Pulmonary artery endothelial cell (primary cell): ENCODE measurements around the gene PTGFRN. TPM values are rescaled to one million over a fixed set of nuclear protein-coding genes. Genes with fewer than 3 reads are reported as not detected.

ENCODE experiments used
- DNase-seq: peaks from one replicate; pipeline ENCODE4 v3.0.0-alpha.2; 2011; ENCODE audit warnings: low read depth, low spot score
- total RNA-seq: library from RNA; depleted of rRNA; stranded (reverse); fragments of >200 nt; gene quantifications from 2 replicates; pipeline ENCODE4 v1.2.3, GENCODE V29; 2014

PTGFRN gene
- total RNA-seq, 1 donor from 2014 or later, result 68.5 TPM

DNA sequence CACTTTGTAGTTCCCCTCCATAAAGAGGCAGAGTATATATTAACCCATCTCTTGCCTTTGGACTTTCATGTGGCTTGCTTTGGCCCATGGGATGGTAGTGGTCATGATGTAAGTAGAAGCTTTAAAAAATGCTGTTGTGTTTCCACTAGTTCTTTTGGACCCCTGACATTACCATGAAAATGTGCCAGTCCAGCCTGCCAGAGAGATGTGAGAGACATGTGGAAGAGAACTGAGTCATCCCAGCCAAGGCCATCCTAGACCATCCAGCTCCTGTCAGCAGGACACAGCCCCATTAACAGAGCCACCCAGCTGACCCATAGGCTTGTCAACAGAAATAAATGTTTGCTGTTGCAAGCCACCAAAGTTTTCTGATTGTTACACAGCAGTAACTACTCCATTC lies 87.9 kb downstream of the PTGFRN start:
- DNase-seq, result no peak

DNA sequence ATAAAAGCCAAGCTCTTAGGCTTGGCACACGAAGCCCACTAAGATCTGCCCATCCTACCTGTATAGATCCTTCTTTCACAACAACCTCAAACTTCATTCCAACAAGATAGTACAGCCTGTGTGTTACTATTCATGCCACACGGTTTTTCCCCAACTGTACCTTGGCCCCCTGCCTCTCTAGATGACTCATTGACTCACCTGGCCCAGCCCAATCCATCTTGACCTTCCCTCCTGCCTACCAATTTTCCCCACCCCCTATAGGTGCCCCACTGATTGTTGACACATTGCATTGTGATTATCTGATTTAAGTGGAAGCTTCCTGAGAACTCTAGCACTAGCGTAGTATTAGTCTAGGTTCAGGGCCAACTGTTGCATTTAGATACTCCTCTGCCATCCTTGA lies 89.9 kb downstream of the PTGFRN start:
- no peak for DNase-seq

DNA sequence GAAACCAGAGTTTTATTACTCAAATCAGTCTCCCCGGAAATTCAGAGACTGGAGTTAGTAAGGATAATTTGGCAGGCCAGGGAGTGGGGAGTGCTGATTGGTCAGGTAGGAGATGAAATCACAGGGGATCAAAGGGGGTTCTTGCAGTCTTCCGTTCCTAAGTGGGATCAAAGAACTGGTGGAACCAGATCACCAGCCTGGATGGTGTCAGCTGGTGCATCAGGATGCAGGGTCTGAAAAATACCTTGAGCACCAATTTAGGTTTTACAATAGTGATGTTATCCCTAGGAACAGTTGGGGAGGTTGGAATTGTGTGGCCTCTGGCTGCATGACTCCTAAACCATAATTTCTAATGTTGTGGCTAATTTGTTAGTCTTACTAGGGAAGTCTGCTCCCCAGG lies 90.4 kb downstream of the PTGFRN start:
- DNase-seq, result no peak

DNA sequence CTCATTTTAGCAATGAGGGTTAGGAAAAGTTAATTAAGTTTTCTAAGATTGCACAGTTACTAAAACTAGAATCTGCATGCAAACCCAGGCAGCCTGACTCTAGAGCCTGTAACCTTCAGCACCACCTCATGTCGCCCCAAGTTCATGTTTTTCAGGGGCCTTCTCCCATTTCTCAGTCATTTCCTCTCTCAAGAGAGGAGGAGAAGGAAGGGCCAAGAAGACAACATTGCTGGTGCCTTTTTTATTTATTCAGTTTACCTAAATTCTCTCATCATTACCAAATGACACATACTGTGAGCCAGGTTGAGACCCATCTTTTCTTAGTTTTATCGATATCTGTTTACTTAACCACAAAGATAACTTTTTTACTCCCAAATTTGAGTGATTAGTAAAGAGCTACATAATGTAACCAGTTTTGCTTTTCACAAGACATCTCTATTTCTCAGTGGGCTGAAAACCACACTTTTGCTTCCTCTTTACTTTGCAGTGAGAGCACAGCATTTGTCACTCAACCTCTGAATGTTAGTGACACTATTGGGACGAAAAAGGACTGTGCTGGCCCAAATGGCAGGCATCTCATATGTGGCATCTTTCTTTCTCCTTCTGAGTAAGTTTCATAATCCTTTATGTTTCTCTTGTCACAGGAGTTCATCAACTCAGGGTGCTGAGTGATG lies 91.7 kb downstream of the PTGFRN start, which contains the start of gene CD101:
Gene CD101, plus strand, starts transcription at position 507 of the 674 bp plus-strand sequence. Its CDS starts 58 bp downstream, at position 565.
- no peak for DNase-seq

DNA sequence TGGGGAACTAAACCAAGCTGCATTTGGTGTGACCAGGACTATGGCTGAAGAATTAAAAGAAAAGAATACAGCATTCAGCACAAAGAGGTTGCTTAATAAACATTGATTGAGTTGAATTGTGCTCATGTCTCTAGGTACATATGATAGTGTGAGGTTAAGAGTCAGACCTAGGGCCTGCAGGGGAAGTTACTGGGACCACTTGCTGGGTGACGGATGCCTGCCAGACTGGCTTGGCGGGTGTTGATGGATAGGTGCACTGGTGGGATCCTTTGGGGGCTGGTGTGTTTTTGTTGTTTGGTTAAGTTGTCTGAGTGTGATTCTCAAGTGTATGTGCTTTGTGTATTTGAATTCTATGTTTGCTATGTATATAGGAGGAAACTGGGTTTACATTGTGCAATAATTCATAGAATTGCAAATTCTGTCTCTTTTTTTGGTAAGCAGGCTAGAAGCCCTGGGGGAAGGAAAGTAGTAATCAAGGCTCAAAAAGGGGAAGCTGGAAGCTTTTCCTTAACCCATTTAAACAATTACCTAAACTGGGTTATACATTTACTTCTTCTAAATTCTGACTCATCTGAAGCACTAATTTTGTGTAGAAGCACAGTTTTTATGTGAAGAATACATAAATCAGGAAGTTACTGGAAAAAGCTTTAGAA lies 93.6 kb downstream of the PTGFRN start:
- DNase-seq, result no peak

DNA sequence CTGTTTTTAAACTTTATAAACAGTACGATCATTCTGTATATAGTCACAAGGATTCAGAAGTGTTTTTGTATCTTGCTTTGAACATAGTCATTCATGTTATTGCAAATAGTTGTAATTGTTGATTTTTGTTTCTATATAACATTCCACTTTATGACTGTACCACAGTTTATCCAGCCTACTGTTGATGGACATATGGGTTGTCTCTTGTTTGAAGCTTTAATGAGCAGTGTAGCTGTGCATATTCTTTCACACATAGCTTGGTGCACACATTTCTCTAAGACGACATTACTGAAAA lies 98.0 kb downstream of the PTGFRN start:
- DNase-seq, result no peak

DNA sequence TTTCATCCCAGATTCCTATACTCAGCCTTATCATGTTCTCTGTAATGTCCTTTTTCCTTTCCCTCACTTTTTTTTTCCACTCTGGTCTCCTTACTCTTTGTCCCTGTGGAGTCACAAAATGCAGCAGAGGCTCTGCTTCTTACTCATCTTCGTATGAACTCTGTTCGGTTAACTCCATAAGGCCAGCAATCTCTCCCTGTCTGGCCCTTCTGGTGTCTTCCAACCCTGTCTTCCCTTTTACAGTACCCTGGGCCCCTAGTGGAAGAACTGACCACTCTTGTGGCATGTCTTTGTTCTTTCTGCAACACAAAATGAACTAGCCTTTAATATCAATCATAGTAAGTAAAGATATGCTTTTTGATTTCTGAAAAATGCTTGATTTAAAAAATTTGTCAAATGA lies 98.9 kb downstream of the PTGFRN start:
- no peak for DNase-seq

DNA sequence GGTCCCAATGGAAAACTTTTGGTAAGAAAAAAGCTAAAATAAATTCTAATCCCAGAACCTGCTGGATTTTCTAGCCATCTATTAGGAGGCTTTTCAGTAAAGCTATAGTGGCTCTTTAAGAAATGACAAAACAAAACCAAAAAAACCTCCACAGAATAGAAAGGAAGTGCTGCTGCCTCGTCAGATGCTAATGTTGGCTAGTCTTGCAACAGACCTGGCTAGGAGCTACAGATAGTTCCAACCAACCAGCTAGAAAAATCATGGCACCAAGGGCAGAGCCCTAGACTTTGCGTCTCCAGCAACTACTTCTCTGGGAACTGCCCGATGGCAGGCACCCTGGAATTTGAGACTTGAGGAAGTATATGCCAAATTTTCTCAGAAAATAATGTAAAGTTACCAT lies 99.4 kb downstream of the PTGFRN start:
- DNase-seq, result no peak

DNA sequence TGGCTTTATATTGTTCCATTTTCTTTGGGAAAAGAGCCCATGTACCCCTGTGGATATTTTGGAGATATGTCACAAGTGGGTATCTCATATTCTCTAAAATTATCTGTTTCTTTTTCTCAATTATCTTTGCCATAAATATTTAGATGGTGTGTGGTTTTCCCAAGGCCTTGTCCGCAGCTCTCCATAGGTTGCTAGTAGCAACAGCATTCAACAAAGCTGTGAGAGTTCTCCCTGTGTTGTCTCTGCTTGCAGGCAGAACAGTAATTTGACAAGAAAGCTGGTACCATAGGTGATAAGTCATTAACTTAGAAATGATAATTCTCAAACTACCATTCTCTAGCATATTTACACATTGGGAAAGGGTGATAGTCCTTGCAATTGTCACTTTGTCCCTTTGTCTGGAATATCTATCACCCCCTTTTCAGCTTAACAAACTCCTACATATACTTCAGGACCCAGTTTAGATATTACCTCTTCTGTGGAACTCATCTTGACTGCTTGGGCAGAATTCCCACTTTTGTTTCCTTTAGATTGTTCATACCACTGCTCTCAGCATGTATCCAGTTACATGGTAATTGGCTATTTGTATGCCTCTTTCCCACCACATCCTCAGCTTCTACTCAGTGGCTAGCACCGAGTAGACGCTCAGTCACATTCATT lies 100.7 kb downstream of the PTGFRN start:
- DNase-seq, result no peak

DNA sequence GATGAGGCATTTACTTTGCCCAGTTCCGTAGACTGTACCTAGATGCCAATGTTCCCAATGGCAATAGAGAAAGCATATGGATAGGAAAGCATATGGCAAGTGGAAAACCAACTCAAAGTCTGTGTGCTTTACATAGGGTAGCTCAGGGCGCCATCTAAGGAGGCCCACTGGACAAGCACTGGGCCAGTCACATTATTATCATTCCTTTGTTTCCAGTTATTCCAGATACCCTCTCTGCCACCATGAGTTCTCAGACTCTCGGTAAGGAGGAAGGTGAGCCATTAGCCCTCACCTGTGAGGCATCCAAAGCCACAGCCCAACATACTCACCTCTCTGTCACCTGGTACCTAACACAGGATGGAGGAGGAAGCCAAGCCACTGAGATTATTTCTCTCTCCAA lies 101.6 kb downstream of the PTGFRN start:
- DNase-seq, result no peak

DNA sequence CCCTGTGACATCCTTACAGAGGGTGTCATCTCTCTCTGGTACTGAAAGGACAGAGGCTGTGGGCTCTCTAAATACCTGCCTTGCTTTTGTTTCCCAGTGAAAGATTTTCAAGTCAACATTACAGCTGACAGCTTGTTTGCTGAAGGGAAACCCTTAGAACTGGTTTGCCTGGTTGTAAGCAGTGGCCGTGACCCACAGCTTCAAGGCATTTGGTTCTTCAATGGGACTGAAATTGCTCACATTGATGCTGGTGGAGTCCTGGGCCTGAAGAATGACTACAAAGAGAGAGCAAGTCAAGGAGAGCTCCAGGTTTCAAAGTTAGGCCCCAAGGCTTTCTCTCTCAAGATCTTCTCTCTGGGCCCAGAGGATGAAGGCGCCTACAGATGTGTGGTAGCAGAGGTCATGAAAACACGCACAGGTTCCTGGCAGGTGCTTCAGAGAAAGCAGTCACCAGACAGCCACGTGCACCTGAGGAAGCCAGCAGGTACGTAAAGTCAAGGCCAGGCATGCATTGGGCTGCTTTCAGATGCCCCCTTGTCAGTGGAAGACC lies 103.7 kb downstream of the PTGFRN start:
- DNase-seq, result no peak

DNA sequence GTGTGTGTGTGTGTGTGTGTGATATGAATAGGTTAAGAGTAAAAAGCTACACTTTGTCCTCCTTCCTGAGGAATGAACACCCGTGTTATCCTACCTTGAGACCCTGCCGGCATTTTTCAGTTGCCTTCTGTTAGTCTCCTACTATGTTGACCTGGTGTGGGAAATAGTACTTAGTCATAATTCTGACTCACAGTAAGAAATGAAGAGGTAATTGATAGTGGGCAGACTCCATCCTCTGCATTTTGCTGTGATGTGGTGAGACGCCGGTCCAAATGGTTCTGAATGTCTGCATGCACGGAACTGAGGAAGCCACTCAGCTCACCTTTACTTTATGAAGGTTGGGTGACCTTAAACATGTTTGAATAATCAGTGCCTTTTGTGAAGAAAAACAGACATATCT lies 104.5 kb downstream of the PTGFRN start:
- no peak for DNase-seq

DNA sequence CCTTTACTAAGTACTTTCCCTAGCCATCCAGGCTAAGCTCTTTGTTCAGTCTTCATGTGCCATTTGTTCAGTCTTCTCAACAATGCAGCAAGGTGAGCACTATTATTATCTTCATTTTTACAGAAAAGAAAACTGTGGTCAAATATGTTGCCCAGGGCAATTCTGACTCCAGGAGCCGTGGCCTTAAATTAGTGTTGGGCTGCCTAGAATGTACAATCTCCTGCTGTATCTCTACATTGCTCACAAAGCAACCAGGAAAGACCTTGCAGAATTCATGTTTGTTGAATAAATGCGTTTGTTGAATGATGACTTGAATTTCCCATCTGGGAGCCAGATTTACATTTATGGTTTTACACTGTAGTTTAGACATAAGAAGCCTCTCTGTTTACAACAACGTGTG lies 106.0 kb downstream of the PTGFRN start:
- DNase-seq, result no peak

DNA sequence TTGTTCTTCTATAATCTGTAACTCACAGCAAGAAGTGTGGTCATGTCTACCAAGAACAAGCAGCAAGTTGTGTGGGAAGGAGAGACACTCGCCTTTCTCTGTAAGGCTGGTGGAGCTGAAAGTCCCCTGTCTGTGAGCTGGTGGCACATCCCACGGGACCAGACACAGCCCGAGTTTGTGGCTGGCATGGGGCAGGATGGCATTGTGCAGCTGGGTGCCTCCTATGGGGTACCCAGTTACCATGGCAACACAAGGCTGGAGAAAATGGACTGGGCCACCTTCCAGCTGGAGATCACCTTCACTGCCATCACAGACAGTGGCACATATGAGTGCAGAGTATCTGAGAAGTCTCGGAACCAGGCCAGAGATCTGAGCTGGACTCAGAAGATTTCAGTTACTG lies 107.3 kb downstream of the PTGFRN start:
- no peak for DNase-seq

DNA sequence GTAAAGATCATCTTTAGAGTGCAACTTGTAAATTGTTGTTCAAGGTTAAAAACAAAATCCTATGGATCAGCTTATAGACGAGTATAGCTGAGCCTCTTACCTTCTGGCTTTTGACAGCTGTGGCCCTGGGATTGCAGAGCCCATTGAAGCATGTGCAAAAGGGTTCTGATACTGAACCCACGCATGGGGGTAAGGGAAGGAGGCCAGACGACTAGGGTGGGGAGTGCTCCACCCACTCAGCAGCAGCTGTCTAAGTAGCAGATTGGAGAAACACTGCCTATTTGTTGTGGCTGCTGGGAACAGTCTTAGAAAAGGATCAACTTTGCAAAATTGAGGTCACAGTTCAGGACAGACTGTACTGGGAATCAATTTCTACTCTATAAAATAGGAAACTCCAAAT lies 107.9 kb downstream of the PTGFRN start:
- no peak for DNase-seq

DNA sequence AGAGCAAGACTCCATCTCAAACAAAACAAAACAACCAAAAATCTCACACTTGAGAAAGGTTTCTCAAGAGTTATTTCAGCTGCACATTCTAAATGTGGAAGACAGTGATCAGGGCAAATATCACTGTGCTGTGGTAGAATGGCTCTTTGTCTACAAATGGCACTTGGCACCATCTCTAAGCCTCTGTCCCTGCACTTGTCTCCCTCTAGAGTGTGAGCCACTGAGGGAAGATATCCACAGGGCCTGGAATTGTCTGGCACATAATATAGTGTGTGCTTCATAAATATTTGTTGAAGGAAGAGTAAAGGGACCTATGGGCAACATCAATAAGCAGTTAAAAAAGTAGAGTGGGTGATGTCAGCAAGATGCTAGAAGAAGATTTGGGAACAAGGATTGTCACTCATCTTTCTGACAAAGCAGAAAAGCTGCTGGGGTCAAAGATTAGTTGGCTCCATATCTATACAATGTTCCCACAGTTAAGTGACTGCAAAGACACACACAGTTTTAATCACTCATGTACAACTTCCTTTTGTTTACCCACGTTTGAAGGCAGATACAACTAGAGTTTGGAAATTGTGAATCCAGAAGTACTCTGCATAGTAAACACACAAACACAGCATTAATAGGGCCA lies 110.9 kb downstream of the PTGFRN start:
- no peak for DNase-seq

DNA sequence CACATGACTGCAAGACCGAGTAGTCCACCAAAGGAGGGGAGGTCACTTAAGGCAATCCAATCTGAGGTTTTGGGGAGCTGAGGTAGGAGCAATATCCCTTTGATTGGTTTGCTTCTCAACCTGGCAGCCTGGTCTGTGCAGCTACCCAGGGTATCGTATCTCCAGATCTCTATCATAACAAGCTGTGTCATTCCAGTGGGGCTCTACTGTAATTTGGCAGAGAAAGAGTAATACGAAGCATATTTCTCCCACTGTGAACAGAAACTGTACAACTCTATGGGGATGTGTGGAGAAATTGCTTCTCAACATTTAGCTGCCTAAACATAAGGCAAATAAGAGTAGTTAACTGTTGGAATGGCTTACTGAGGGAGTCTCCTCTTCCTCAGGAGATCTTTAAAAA lies 112.4 kb downstream of the PTGFRN start:
- DNase-seq, result no peak

DNA sequence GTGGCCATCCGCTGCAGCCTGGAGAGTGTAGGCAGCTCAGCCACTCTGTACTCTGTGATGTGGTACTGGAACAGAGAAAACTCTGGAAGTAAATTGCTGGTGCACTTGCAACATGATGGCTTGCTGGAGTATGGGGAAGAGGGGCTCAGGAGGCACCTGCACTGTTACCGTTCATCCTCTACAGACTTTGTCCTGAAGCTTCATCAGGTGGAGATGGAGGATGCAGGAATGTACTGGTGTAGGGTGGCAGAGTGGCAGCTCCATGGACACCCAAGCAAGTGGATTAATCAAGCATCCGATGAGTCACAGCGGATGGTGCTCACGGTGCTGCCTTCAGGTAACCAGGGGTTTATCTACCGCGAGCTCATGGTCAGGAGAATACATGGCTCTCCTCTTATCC lies 115.9 kb downstream of the PTGFRN start:
- no peak for DNase-seq

DNA sequence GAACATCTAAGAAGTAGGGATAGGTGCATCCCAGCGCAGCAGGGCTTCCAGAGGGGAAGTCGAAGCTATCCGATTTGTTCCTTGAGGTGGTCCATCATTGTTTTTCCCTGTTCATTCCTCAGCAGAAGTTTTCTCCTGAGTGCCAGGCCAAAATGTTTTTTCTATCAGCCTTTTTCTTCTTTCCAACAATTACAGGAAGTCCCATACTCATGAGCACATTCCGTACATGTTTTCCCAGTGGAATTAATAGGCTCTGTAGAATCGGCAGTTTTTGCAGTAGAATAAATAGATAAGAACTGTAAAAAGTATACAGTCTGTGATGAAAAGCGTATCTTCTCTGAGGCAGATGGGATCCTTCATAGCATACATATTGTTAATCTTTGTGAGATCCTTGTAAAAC lies 116.6 kb downstream of the PTGFRN start:
- DNase-seq, result peak; percentile 60

DNA sequence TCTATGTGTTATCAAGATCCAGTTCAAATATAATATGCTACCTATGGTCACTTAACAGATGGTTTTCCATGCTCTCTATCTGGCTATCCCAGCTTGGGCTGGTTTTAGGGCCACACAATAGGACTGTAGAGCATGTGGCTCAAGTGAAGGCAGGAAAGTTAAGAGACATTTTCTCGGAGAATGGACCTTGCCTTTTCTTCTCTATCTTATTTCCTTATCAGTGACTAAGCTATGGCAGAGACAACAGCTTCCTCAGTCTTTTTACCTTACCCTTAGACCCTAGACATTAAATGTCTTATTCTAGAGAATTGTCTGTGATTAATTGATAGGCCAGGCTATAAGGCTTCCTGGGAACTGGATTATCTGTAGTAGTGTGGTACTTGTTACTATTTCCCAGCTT lies 120.0 kb downstream of the PTGFRN start:
- DNase-seq, result no peak

DNA sequence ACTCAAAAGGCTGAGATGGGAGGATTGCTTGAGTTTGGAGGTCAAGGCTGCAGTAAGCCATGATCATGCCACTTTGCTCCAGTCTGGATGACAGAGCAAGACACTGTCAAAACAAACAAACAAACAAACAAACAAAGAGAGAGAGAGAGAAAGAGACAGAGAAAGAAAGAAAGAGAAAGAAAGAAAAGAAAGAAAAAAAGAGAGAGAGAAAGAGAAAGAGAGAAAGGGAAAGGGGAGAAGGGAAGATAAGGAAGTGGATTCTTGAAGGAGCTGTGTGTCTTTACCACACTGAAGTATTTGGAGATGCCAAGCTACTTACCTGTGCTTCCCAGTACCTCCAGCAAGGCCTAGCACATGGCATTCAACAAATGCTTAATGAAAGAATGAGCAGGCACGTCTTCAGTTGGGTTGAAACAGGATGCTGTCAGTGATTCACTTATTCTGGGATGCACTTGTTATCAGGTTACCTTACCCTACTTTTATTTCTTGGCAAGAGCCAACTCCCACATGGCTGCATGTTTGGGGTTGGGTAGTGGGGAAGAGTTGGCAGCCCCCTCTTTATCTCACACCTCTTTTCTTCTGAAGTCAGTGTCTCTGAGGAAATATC lies 120.7 kb downstream of the PTGFRN start:
- no peak for DNase-seq

DNA sequence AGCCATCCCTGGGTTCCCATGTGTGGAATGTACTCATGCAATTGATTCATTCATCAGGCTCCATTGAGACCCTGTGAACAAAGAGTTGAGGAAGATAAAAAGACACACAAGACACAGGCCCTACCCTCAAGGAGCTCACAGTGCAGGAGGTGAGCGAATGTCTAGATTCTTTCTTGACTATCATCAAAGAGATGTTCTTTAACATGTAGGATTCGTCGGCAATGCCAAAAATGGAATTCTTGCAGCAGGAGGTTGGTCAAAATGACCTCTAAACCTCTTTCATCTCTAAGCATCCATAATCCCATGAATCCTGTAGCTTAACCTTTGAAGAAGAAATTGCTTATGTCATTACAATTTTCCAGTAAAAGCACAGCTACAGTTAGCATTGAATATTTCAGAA lies 122.5 kb downstream of the PTGFRN start:
- no peak for DNase-seq
